AG09319 (cell line): ENCODE results near the gene TBX1.

ENCODE experiments used
- DNase-seq: peaks from one replicate; pipeline ENCODE4 v3.0.0-alpha.2; 2010; ENCODE audit warnings: low read depth; ENCODE audit errors: extremely low read depth
- CTCF ChIP-seq: IDR thresholded peaks from 2 replicates; pipeline ENCODE4 v1.5.1; 2011; ENCODE audit warnings: low read depth, mild to moderate bottlenecking, inconsistent platforms, low read length, moderate library complexity

The TBX1 gene

DNA sequence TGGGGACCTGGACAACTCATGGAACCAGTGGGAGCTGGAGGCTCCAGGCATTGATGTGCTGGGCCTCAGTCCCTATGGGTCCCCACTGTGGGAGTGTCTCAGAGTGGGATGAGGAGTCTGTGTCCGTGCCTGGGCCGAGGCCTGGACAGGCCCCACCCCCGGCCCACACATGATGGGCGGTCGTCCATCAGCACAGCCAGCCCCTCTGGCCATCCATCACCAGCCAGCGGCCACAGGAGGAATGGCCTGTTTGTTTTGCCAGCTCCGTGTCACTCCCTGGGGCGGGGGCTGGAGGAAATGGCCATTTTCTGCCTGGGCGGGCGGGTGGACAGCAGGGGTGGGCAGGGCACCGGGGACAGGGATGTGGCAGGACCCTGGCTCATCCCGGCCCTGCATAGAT, 13.0 kb upstream of the TBX1 start:
- no peak for TF ChIP-seq CTCF
- no peak for DNase-seq

- no peak for TF ChIP-seq CTCF
- no peak for DNase-seq
These were observed 12.4 kb upstream of the TBX1 start for GRCh38 chr22:19748139-19748538.

- TF ChIP-seq CTCF = no peak
- DNase-seq = no peak
These were observed 11.4 kb upstream of the TBX1 start for GRCh38 chr22:19748991-19749664.

- TF ChIP-seq CTCF = no peak
These were observed 10.7 kb upstream of the TBX1 start for GRCh38 chr22:19749876-19750275.

GRCh38 chr22:19750507-19751490, 9.8 kb upstream of the TBX1 start:
- TF ChIP-seq CTCF = no peak
- DNase-seq = no peak

More at GRCh38 chr22:19749876-19750275, 10.7 kb upstream of the TBX1 start:
- no peak for DNase-seq

GRCh38 chr22:19751497-19752245, 8.9 kb upstream of the TBX1 start:
- TF ChIP-seq CTCF = no peak
- no peak for DNase-seq
